Stimulated activated CD8-positive, alpha-beta memory T cell treated with anti-CD3 and anti-CD28 coated beads, Interleukin-12 subunit alpha, Interleukin-12 subunit beta, amount 100 ng/mL, for 4 hours (primary cell): ENCODE data around the gene PRKCA.
"Not testable (repeated sequence)": the region's sequence is repeated elsewhere in the genome, so short reads cannot be mapped to it uniquely, and the experiment has no call there.

Experiments
- DNase-seq: peaks from one replicate; pipeline ENCODE4 v3.0.0-alpha.2; 2020; ENCODE audit warnings: low read depth

PRKCA gene

DNA sequence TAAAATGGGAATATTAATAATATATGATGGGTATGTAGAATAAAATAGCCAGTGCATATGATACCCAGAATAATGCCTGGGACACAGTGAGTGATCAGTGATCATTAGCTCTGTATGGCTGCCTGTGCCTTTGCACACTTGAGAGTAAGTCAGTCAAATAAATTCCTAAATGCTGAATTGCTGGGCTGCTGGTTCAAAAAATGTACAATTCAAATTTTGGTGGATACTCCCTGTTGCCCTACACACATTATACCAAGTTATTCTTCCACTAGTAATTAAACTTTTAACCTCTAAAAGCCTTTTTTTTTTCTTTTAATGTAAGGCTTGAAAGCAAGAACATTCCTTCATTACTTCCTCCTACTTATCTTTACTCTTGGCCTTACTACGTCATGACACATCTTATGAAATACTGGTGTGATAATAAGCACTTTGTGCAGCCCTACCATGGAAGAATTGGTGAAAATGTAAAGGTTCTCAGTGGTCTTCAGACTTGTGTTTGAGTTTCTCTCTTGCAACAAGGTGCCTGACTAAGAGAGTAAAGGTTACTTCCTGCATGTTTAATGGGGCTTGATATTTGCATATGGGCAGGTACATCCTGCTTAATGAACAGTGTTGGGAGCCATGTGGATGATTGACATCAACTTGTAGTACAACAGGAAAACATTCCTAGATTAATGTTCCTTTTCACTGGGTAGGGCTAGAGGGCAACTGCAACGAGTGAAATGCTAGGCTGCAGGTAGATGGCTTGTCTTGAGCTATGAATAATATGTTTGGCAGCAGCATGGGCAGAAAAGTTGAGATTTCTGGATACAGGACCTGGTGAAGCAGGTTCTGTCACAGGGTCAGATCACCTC lies 84.3 kb downstream of the PRKCA start:
- DNase-seq: no peak

DNA sequence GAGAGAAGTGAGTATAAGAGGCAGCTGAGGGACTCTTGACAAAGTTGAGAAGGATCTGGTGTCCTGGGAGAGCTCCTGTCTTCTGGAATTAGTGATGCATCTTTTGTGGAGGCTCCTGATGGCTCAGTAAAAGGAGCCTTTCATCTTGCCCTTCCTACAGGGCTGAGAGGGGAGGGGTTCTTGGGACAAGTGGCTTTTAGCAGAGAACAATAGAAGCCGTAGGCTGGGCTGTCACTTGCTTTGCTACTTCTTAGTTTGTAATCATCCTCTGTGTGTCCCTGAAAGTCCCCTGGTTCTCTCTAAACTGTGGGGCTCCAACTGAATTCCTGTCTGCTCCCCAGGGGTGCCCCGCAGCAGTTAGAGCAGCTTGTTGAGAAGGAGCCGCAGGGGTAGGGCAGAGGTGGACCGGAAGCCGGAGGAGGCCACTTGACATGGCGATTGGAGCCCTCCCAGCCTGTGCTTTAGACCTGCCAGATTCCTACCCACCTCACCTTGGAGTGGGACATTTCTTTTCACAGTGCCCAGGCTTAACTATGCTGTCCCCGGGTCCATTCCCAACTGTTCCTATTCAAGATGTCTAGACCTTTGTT lies 85.1 kb downstream of the PRKCA start:
- DNase-seq: no peak

DNA sequence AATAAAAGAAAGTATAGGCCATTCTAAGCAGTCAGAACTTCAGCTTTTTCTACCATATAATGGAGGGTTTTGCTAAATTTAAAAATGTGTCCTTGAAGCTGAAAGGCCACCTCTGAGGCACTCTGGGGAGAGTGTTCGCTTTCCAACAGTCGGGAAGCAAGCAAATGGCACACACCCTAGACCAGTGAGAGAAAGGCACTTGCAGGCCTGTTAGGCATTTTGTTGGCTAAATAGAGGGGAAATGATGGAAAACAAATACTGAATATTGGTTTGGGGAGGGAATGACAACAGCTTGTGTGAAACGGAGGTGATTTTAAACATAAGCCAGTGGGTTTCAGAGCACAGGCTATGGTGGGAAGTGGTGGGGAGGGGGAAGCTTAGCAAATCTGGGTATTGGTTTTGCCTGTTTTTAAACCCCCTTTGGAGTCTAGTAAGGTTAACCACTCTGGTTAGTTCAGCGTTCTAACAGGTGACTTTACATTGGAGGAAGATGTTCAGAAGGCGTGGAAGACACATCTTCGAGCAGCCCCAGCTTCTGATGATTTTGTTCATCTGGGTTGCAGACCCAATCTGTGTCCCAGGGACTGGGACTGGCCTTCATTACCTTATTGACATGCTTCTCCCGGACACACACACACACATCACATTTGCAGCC lies 90.5 kb downstream of the PRKCA start:
- no peak for DNase-seq

DNA sequence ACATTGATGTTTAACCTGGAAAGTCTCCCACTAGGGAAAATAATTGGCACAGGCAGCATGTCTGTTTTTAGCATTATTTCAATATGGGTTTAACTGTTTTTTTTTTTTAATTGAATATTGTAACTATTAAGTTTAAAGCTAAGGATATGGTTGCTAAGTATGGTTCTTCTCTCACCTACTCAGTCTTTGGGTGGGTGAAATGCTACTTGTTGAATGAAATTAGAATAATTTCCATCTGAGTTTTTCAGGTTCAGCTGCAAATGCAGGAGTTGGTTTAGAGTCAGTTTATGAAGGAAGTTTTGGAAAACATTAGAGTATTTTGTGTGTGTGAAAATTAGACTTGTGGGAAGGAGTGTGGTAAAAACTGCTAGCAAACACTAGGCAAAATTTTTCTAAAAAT lies 93.5 kb downstream of the PRKCA start:
- no peak for DNase-seq

DNA sequence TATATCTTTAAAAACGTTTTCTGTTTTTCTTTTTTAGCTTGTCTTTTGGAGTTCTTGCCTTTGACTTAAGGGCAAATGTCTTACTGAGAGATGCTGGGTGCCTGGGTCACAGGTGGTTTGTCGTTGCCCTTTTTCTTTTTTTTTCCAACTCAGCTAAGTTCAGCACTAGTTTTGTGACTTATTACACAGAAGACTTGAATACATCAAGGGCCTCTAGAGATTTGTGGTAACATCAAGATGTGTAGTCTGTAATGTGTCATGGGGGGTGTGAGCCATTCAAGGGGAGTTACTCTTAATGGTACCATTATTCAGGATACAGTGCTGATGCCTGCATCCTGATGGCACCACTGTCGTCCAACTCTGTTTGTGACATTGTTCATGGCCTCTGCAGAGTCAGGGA lies 95.1 kb downstream of the PRKCA start:
- no peak for DNase-seq

DNA sequence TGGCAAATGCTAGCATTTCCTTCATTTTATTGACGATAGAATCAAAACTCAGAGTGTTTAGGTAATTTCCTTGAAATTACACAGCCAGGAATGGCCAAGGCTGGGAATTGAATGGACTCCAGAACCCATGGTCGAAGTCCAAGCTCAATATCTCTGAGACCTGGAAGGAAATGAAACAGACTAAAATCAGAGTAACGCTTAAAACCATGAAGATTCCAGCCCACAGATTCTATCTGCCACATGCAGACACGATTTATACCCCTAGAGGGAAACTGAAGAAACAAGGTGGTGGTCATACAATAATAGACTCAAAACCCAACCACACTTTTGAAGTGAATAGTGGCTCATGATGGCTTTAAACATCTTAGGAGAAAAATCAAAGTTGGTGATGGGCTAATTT lies 95.6 kb downstream of the PRKCA start:
- DNase-seq: no peak

DNA sequence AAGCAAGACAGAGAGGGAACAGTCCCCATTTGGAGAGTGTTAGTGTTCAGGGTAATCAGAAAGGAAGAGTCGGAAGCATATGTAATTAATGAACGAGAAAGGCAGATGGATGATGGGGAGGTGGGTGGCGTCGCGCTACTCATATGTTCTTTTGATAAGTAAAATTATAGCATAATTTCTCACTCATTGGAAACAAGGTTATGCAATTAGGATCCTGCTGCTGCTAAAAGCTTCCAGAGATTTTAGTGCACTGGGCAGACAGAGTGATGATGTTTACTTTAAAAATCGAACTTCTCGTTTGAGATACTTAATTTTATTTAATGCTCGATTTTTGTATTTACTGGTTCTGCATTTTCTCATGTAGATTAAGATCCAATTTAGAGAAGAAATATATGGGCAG lies 96.2 kb downstream of the PRKCA start:
- no peak for DNase-seq

DNA sequence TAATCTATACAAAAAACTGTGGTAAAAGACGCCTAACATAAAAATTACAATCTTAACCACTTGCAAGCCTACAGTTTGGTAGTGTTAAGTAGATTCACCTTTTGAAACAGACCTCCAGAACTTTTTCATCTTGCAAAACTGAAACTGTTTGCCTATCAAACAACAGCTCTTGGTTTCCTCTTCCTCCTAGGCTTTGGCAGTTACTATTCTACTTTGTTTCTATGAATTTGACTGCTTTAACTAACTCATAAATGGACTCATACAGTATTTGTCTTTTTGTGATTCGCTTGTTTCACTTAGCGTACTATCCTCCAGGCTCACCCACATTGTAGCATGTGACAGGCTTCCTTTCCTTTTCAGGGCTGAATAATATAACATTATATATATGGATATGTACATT lies 97.0 kb downstream of the PRKCA start:
- DNase-seq: no peak

DNA sequence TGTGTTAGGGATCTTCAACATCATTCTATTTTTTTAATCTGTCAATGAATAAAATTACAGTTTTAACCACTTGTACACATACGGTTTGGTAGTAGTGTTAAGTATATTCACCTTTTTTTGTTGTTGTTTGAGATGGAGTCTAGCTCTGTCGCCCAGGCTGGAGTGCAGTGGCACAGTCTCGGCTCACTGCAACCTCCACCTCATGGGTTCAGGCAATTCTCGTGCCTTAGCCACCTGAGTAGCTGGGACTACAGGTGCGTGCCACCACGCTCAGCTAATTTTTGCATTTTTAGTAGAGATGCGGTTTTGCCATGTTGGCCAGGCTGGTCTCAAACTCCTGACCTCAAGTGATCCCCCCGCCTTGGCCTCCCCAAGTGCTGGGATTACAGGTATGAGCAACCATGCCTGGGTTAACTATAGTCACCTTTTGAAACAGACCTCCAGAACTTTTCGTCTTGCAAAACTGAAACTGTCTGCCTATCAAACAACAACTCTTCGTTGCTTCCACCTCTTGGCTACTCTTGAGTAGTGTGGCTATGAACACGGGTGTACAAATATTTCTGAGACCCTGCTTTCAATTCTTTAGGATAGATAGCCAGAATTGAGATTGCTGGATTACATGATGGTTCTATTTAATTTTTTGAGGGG lies 97.8 kb downstream of the PRKCA start:
- DNase-seq: not testable (repeated sequence)

DNA sequence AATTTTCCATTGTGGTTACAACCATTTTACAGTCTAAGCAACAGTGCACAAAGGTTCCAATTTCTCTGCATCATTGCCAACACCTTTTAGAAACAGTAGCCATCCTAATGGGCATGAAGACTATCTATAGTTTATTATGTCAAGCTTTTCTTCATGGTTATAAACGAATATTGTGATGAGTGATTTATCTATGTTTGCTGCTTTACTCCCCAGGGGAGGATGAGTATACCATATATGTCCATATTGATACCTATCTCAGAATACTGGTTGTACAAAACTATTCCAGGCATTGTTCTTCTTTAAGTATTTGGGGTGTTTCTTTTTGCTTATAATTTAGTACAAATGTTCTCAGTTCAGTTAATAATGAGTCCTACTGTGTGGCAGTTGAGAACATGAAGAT lies 98.3 kb downstream of the PRKCA start:
- DNase-seq: no peak

DNA sequence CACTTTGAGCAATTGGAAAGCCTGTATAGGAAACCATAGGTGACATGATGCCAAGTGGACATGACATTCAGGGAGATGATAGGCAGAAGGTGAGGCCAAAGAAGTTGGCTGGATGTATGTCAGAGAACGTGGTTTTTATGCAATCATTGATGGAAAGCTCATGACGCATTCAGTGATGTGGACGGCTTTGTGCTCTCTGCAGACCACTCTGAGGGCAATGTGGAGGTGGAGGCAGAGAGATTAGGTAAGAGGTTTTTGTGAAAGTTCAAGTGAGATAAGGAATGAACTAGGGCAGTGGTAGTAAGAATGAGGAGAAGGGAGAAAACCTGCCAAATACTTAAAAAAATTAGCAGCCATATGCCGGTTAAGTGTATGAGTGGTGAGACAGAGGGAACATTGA lies 99.0 kb downstream of the PRKCA start:
- no peak for DNase-seq

DNA sequence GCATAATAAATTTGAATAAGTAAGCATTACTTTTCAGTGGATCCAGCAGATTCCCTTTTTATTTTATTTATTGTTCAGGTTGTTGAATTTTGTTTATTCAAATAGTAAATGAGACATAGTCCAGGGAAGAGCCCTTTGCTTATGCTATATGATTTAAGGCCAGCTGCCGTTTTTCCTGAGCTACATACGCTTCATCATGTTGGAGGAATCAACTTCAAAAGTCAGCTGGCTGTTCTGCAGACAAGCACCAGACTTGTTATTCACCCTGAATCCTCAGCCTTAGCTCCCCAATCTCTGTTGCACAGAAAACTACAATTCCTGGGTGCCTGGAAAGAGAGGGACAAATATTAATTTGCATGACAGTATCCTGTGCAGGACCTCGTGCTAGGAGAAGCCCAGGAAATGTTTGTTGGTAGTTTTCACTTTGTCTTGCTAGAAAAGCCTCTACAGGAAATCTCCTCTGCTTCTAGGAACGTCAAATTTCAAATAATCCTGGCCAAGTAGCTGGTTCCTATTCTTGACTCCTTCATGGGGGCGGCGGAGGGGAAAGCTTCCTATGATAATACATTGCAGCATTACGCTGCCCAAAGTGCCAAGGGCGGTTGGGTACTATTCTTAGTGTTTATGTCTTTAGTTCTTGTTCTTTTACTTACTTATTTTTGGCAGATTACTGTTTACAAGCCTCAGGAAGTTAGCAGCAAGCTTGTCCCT lies 101.6 kb downstream of the PRKCA start:
- no peak for DNase-seq

DNA sequence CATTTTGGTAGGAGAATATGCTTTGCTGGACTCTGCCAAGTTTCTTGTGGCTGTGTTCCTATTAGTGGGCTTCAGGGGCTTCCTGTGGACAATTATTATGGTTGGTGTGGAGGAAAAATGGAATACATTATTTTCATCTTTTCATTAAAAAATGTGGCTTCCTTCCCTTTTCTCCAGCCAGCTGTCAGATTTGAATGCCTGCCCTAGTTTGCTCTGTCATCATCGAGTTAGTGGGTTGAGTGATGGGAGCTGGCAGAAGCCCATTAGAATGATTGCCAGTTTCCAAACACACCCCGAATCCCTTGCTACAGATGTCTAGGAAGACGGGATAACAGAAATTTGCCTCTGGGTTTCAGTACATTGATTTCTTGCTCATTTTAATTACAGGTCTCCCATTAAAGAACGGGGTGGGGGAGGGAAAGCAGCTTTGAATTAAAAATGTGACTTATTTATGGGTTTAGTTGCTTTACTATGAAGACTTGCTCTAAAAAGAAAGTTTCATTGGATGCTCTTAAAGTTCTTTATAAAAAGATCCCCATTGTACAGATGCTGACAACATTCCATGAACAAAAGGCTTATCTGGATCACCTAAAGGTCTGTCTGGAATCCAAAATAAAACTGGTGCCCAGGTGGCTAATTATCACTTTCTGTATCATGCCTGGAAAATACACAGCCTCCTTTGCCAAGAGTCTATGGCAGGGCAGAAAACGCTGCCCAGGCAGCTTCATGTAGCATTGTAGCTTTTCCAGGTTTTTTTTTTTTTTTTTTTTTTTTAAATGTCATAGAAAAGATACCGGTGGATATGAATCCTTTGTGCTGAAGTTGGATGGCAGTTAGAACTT lies 103.6 kb downstream of the PRKCA start:
- DNase-seq: no peak

DNA sequence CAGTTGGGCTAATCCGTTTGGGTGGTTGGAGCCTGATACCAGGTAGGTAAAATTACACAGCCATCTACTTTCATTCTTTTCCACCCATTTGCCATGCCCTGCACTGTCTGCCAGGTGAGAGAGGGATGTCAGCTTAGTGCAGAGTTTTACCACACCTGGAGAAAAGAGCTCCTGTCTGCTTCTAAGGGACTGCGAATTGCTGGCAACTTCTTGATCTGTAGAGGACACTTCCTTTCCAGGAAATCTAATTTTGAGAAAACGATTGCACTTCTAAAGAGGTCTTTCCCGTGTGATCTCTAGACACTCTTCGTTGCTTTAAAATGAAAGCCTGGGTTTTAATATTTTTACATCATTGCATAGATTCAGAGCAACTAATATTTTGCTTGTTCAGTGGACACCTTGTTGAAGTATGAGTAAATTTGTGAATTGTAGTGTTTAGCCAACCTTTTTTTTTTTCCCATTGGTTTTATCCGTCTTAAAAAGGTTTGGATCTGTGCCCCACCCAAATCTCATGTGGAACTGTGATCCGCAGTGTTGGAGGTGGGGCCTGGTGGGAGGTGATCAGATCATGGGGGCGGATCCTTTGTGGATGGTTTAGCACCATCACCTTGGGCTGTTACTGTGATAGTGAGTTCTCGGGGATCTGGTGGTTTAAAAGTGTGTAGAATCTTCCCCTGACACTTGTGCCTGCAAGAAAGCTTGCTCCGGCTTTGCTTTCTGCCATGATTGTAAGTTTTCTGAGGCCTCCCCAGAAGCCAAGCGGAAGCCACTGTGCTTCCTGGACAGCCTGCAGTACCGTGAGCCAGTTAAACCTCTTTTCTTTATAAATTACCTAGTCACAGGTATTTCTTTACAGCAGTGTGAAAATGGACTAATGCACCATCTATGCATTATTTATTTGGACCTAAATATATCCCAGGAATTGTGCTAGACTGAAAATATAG lies 104.6 kb downstream of the PRKCA start:
- DNase-seq: no peak

DNA sequence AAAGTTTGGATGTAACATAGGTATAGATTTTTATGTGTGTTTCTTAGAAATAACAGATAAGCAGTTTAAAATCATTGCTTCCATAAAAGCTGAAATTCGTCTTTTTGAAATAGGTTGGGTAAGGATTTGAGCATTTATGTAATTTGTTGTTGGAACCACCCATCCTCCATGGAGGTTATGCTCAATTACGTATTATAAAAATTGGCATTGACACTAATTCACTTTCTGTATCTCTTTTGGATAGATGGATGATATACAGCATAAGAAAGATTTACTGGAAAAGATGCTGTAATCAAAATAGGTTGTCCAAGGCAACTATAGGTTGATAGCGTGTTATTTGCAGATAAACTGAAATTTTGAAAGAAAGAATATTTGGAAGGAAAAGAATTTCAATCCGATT lies 105.5 kb downstream of the PRKCA start:
- DNase-seq: no peak

DNA sequence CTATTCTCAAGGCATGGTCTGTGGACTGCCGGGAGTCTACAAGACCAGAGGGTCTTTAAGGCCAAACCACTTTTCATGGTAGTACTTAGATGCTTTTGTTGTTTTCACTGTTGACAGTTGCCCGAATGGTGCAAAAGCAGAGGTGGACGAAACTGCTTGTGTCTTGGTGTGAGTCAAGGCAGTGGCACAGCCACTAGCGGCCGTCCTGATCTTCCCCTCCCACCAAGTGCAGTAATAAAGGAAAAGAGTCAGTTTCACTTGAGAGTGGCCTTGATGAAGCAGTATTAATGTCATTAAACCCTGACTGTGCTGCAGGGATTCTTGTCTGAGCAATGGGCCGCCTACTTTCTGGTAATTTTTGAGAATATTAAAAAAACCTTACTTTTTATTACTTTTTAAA lies 109.1 kb downstream of the PRKCA start:
- no peak for DNase-seq

DNA sequence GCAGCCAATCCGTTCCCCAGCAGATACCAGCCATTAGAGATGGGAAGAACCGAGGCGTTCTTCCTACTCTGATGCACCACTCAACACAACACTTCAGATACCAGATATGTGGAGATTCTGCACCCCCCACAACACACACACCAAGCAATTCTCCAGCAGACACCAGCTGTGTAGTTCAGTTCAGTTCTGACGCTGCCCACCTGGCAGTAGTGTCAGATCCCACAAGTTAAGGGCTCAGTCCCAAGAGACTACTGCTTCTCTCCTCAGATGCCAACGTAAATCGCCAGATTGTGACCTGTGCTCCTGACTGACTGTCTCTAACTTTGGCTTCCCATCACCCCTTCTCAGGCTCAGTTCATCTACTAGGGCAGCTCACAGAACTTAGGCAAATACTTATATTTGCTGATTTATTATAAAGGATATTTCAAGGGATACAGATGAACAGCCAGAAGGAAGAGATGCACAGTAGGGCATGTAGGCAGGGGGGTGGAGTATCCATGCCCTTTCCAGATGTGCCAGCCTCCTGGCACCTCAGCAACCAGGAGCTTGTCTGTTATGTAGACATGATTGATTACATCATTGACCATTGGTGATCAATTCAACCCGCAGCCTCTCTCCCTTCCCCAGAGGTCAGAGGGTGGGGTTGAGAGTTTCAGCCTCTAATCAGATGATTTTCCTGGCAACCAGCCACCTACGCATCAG lies 110.6 kb downstream of the PRKCA start:
- DNase-seq: no peak

DNA sequence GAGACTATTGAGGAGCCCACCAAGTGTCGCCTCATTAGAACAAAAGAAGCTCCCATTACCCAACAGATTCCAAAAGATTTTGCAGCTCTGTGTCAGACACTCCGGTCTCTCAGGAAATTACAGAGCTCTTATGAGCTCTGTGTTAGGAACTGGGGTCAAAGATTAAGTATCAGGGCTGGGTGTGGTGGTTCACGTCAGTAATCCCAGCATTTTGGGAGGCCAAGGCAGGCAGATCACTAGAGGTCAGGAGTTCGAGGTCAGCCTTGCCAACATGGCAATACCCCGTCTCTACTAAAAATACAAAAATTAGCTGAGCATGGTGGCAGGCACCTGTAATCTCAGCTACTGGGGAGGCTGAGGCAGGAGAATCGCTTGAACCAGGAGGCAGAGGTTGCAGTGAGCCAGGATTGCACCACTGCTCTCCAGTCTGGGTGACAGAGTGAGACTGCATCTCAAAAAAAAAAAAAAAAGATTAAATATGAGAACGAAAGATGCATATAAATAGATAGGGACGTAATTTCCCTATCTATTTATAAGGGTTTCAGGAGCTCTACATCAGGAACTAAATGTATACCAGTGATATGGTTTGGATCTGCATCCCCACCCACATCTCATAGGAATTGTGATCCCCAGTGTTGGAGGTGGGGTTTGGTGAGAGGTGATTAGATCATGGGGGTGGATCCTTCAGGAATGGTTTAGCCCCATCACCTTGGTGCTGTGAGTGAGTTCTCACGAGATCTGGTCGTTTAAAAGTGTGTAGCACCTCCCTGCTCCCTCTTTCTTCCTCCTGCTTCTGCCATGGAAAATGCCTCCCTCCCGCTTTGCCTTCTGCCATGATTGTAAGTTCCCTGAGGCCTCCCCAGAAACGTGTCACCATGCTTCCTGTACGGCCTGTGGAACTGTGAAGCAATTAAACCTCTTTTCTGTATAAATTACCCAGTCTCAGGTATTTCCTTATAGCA lies 111.4 kb downstream of the PRKCA start:
- no peak for DNase-seq
